OCI-LY1 (cell line): ENCODE measurements around the gene OR9Q1.
"Not testable (repeated sequence)": the region's sequence is repeated elsewhere in the genome, so short reads cannot be mapped to it uniquely, and the experiment has no call there.

Experiments used
- H2AFZ ChIP-seq: fragments of 200-600 bp; sonication (generic), shearing (Covaris generic); 2 replicates; pipeline ENCODE4 v1.6.0; 2014; ENCODE audit warnings: antibody characterized with exemption, mild to moderate bottlenecking, low read length
- H3F3A ChIP-seq: fragments of 200-600 bp; sonication (generic), shearing (Covaris generic); 2 replicates; pipeline ENCODE4 v1.6.0; 2014; ENCODE audit warnings: mild to moderate bottlenecking, antibody characterized with exemption, low read length, moderate library complexity; ENCODE audit not compliant: insufficient read depth
- H3K27ac ChIP-seq: fragments of 200-600 bp; sonication (generic); 2 replicates; pipeline ENCODE4 v1.5.1; 2014; ENCODE audit warnings: low read length, mixed run types, mild to moderate bottlenecking, low read depth; ENCODE audit not compliant: poor library complexity, severe bottlenecking
- H3K27me3 ChIP-seq: fragments of 200-600 bp; sonication (generic); 2 replicates; pipeline ENCODE4 v1.6.0; 2014; ENCODE audit warnings: antibody characterized with exemption, mild to moderate bottlenecking, low read length, moderate library complexity; ENCODE audit not compliant: insufficient read depth
- H3K36me3 ChIP-seq: fragments of 200-600 bp; sonication (generic); 2 replicates; pipeline ENCODE4 v1.6.1; 2014; ENCODE audit warnings: mild to moderate bottlenecking, antibody characterized with exemption, low read length, moderate library complexity, mixed read lengths; ENCODE audit not compliant: insufficient read depth
- H3K4me1 ChIP-seq: fragments of 200-600 bp; sonication (generic); 2 replicates; pipeline ENCODE4 v1.5.1; 2014; ENCODE audit warnings: mild to moderate bottlenecking, low read length, moderate library complexity; ENCODE audit not compliant: insufficient read depth, severe bottlenecking
- H3K4me2 ChIP-seq: fragments of 200-600 bp; sonication (generic), shearing (Covaris generic); 2 replicates; pipeline ENCODE4 v1.6.1; 2014; ENCODE audit warnings: low read length
- H3K4me3 ChIP-seq: fragments of 200-600 bp; sonication (generic); 2 replicates; pipeline ENCODE4 v1.5.1; 2014; ENCODE audit warnings: low read length, low read depth, mild to moderate bottlenecking, mixed read lengths; ENCODE audit not compliant: poor library complexity, severe bottlenecking
- H3K79me2 ChIP-seq: fragments of 200-600 bp; shearing (Covaris generic); 2 replicates; pipeline ENCODE4 v1.6.1; 2016; ENCODE audit warnings: mixed run types, low read length, mixed read lengths; ENCODE audit not compliant: insufficient read depth
- H3K9ac ChIP-seq: fragments of 200-600 bp; sonication (generic), shearing (Covaris generic); 2 replicates; pipeline ENCODE4 v1.6.1; 2014; ENCODE audit warnings: mild to moderate bottlenecking, low read length, mixed read lengths
- H3K9me2 ChIP-seq: fragments of 200-600 bp; sonication (generic), shearing (Covaris generic); 2 replicates; pipeline ENCODE4 v1.6.1; 2014; ENCODE audit warnings: low read depth, mild to moderate bottlenecking, low read length, mixed read lengths
- H3K9me3 ChIP-seq: fragments of 200-600 bp; shearing (Covaris generic); 2 replicates; pipeline ENCODE4 v1.6.1; 2014; ENCODE audit warnings: low read length, mixed read lengths
- H4K20me1 ChIP-seq: fragments of 200-600 bp; sonication (generic), shearing (Covaris generic); 2 replicates; pipeline ENCODE4 v1.6.0; 2016; ENCODE audit warnings: mild to moderate bottlenecking, low read length; ENCODE audit not compliant: insufficient read depth
- EZH2 ChIP-seq: fragments of 200-600 bp; sonication (generic), shearing (Covaris generic); IDR thresholded peaks from 2 replicates; pipeline ENCODE4 v1.8.0; 2017; ENCODE audit warnings: borderline replicate concordance, mixed run types, mild to moderate bottlenecking, antibody characterized with exemption, low read length, moderate library complexity, mixed read lengths
- TF ChIP-seq, protein P1 (sequence below): fragments of 200-600 bp; sonication (generic), shearing (Covaris generic); IDR thresholded peaks from 2 replicates; pipeline ENCODE4 v1.5.1; 2017; ENCODE audit warnings: mild to moderate bottlenecking, antibody characterized with exemption, low read length, moderate library complexity, mixed read lengths

The OR9Q1 gene

DNA sequence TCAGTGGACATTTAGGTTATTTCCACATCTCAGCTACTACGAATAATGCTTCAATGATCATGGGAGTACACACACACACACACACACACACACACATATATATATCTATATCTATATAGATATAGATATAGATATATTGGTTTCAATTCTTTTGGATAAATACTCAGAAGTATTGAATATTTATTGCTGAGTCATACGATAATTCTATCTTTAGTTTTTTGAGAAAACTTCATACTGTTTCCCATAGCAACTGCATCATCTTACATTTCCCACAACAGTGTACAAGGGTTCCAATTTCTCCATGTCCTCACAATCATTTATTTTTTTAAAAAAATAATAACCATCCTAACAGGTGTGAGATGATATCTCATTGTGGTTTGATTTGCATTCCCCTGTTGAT is 172.3 kb downstream of the OR9Q1 start:
- Histone ChIP-seq H3K79me2 (no peaks in the 10 kb centered on the region), H3F3A (no peaks in the 10 kb centered on the region), H3K36me3 (no peaks in the 10 kb centered on the region), H2AFZ (no peak overlapping the region), H3K9ac (no peak overlapping the region), H3K4me3 (no peak overlapping the region), H3K4me1 (no peaks in the 10 kb centered on the region), H3K27me3 (no peaks in the 10 kb centered on the region), H4K20me1 (no peaks in the 10 kb centered on the region), H3K4me2 (no peak overlapping the region), H3K27ac (no peak overlapping the region), H3K9me2 (no peaks in the 10 kb centered on the region), H3K9me3 (0 out of 2 replicates have a peak, but pooled peaks cover 3% of the 10 kb centered on the region)
- no peak for TF ChIP-seq EZH2
- TF ChIP-seq, protein P1, sequence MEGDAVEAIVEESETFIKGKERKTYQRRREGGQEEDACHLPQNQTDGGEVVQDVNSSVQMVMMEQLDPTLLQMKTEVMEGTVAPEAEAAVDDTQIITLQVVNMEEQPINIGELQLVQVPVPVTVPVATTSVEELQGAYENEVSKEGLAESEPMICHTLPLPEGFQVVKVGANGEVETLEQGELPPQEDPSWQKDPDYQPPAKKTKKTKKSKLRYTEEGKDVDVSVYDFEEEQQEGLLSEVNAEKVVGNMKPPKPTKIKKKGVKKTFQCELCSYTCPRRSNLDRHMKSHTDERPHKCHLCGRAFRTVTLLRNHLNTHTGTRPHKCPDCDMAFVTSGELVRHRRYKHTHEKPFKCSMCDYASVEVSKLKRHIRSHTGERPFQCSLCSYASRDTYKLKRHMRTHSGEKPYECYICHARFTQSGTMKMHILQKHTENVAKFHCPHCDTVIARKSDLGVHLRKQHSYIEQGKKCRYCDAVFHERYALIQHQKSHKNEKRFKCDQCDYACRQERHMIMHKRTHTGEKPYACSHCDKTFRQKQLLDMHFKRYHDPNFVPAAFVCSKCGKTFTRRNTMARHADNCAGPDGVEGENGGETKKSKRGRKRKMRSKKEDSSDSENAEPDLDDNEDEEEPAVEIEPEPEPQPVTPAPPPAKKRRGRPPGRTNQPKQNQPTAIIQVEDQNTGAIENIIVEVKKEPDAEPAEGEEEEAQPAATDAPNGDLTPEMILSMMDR: no peak

DNA sequence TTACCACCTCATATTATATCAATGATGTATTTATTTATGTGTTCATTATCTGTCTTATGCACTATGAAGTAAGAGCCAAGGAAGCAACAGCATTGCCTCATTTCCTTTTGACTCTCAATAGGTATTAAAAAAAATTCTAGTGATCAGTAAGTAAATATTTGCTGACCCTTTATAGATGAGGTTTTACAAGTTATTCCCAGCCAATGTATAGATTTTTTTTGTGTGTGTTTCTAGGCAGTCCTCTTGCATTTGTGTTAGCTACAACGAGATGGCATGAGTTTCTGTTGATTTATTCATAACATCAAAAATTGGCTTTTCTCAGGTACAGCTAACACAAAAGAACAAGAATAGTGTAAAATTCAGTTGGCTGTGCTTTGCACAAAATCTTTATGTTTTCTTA is 175.6 kb downstream of the OR9Q1 start:
- no peaks in the 10 kb centered on the region for H3K79me2 ChIP-seq
- TF ChIP-seq EZH2: no peak
- TF ChIP-seq, protein P1: no peak
- no peak overlapping the region for H3K27ac ChIP-seq
- no peak overlapping the region for H2AFZ ChIP-seq
- H3K4me1 ChIP-seq: no peaks in the 10 kb centered on the region
- no peak overlapping the region for H3K4me2 ChIP-seq
- H3F3A ChIP-seq: no peaks in the 10 kb centered on the region
- no peaks in the 10 kb centered on the region for H3K36me3 ChIP-seq
- H3K9me3 ChIP-seq: 0 out of 2 replicates have a peak, but pooled peaks cover 3% of the 10 kb centered on the region
- no peak overlapping the region for H3K9ac ChIP-seq
- no peaks in the 10 kb centered on the region for H4K20me1 ChIP-seq
- no peaks in the 10 kb centered on the region for H3K9me2 ChIP-seq
- H3K27me3 ChIP-seq: no peaks in the 10 kb centered on the region
- H3K4me3 ChIP-seq: no peak overlapping the region

DNA sequence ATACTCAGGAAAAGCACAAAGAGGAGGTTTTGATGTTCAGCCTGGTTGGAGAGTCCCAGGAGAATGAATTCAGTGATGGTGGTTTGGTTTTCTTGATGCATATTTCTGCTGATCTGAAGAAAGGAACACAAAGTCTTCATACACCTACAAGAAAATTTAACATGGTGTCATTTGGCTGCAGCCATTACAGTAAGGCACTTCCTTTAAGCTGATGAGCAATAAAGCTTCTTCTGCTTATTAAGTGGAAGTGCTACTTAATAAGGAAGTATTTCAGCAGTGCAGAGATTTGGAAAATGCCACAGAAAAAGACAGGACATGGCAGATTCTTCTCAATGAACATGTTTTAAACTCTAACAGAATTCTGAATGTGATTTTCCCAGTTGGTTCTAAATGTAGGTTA is 180.4 kb downstream of the OR9Q1 start, which contains the start of gene OR1S2:
Gene OR1S2, minus strand, starts transcription at position 101 of the 400 bp plus-strand sequence. Its CDS starts 0 bp downstream, at position 101.
- Histone ChIP-seq H3K9me2 (no peaks in the 10 kb centered on the region), H3K79me2 (no peaks in the 10 kb centered on the region), H3K4me2 (no peak within 1 kb of the TSS), H3K9me3 (no peaks in the 10 kb centered on the region), H3K27ac (no peak within 1 kb of the TSS), H3F3A (no peaks in the 10 kb centered on the region), H3K9ac (no peak within 1 kb of the TSS), H3K4me3 (no peak within 1 kb of the TSS), H2AFZ (no peak within 1 kb of the TSS), H3K36me3 (no peaks in the 10 kb centered on the region), H3K27me3 (no peaks in the 10 kb centered on the region), H3K4me1 (no peaks in the 10 kb centered on the region), H4K20me1 (no peaks in the 10 kb centered on the region)
- no peak for TF ChIP-seq EZH2
- TF ChIP-seq, protein P1: no peak

DNA sequence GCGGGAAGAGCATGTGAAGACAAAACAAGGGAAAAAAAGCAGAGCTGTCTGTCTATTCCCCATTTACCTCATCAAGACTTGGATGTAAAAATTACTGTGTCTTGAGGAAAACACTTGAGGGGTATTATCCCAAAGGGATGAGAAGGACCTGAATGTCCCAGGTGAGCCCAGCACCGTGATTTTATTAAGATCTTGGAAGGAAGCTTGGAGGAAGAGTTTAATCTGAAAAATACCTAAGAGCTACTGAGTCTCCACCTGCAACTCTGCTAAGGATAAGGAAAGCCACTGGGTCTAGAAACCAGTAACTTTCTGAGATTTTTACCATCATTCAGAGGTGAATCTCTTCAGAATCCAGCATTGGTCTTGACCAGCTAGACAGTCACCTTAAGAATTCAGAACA is 188.7 kb downstream of the OR9Q1 start, which contains the start of gene OR1S1:
Gene OR1S1, plus strand, starts transcription at position 301 of the 400 bp plus-strand sequence.
- H3K4me1 ChIP-seq, H3K27me3 ChIP-seq, H4K20me1 ChIP-seq, H2AFZ ChIP-seq, H3K9ac ChIP-seq, H3K9me3 ChIP-seq, H3K4me2 ChIP-seq, H3K27ac ChIP-seq, H3K36me3 ChIP-seq, H3F3A ChIP-seq, H3K4me3 ChIP-seq, H3K9me2 ChIP-seq, H3K79me2 ChIP-seq: not testable (repeated sequence)
